NCI-H2227 (cell line): ENCODE results near the gene PTGIS.
A peak's percentile ranks its signal among the peaks of the same experiment; 100 is the strongest.

Experiments used
- DNase-seq: peaks from one replicate; lab custom pipeline; 2025; ENCODE audit not compliant: unreplicated experiment; lab: John Stamatoyannopoulos, UW

Gene PTGIS

DNA sequence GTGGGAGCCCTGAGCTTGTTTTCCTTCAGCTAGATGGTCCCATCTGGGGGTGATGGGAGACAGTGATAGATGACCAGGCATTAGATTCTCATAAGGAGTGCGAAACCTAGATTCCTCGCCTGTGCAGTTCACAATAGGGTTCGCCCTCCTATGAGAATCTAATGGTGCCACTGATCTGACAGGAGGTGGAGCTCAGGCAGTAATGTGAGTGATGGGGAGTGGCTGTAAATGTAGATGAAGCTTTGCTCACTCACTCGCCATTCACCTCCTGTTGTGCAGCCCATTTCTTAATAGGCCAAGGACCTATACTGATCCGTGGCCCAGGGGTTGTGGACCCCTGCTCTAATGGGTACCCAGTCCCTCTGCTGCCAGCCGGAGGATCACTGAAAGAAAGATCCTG, 64.8 kb downstream of the PTGIS start:
- DNase-seq: peak; percentile 18

GRCh38 chr20:49501917-49502316, 66.0 kb downstream of the PTGIS start:
- DNase-seq: peak; percentile 33

- no peak for DNase-seq
These were observed 70.6 kb downstream of the PTGIS start for GRCh38 chr20:49497398-49497669.

DNA sequence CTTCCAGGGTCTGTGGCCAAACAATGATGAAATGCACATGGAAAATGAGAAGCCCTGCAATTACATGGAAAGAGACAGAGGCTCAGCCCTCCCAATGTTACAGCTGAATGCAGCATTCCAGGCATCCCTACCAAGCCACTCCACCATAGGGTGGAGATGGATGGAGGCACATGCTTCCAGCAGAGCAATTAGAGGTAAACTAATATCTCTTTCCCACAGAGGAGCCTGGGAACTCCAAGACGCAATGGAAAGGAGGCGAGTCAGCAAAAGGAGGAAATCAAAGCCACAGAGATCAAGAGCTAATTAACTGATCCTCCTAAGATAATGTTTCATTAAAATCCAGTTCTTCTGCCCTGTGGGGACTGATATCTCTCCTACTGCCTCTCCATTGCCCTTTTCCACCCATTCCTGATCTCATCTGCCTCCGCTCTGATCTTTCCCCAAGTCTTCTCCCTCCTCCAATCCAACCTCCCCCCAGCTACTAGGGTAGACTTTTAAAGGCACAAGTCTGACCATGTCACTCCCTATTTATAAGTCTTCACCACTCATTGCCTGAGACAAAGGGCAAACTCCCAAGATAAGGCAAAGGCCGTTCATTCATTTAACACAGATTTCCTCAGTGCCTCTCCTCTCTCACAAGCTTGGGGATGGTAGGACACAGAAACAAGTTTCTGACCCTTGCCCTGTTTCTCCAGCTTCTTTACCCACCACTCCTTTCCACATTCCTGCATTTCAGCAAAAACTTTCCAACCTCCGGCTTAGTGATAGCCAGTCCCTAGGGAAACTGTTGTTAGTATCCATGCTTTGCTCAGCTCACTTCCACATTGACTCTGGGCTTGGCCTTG, 71.2 kb downstream of the PTGIS start:
- no peak for DNase-seq

DNA sequence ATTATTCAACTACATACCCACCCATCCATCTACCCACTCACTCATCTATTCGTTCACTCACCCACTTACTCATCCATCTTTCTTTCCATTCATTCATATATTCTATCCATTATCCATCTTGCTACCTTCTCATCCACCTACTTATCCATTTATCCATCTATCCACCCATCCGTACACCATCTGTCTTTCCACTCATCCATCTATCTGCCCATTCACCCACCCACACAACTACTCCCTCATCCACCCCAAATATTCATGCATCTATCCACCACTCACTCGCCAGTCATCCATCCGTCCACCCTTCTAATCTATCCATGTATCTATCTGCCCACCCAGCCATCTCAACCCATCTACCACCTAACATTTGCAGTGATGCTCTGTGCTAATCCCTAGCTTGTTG, 71.9 kb downstream of the PTGIS start:
- no peak for DNase-seq

- no peak for DNase-seq
These were observed 77.2 kb downstream of the PTGIS start for GRCh38 chr20:49490689-49491088.

DNA sequence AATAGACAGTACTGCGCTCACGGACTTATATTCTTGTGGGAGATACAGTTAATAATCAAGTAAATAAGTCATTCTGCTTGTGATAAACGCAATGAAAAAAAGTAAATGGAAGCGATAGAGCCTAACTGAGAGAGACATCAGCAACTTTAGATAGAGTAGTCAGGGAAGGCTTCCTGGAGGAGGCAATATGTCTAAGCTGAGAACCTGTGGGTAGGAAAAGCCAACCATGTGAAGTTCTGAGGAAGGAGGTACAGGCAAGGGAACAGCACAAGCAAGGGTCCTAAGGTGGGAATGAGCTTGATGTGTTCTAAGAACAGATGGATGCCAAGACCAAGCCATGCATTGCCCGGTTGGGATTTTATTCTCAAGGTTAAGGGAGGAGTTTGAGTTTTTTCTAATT, 78.2 kb downstream of the PTGIS start:
- DNase-seq: no peak

DNA sequence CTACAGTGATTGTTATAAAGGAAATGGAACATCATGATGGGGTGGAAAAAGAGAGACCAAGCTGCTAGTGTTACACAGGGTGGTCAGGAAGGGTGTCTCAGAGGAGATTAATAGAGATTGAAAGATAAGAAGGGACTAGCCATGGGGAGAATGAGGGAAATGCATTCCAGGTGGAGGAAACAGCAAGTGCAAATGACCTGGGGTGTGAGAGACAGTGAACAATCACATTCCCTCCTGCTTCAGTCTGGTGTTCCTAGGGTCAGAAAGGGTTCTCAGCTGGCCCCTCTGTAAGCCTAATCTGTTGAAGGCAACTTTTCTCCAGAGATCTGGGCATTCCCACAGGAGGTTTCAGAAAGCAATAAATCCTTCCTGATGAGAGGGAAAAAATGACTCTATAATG, 81.9 kb downstream of the PTGIS start:
- DNase-seq: no peak

DNA sequence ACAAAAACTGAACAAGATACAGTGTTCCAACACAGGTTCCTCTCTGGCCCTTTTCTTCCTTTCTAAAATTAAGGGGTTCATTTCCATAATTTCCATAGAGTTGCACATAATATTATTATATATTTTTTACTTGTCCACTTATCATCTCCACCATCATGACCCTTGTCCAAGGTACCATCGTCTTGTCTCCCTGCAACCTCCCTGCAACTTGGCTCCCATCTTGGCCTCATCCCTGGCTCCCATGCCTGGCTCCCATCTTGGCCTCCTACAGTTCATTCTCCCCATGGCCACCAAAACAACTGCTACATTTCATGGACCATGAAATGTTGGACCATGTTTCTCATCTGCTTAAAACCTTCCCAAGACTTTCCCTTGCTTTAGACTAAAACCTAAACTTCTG, 82.4 kb downstream of the PTGIS start:
- DNase-seq: no peak

DNA sequence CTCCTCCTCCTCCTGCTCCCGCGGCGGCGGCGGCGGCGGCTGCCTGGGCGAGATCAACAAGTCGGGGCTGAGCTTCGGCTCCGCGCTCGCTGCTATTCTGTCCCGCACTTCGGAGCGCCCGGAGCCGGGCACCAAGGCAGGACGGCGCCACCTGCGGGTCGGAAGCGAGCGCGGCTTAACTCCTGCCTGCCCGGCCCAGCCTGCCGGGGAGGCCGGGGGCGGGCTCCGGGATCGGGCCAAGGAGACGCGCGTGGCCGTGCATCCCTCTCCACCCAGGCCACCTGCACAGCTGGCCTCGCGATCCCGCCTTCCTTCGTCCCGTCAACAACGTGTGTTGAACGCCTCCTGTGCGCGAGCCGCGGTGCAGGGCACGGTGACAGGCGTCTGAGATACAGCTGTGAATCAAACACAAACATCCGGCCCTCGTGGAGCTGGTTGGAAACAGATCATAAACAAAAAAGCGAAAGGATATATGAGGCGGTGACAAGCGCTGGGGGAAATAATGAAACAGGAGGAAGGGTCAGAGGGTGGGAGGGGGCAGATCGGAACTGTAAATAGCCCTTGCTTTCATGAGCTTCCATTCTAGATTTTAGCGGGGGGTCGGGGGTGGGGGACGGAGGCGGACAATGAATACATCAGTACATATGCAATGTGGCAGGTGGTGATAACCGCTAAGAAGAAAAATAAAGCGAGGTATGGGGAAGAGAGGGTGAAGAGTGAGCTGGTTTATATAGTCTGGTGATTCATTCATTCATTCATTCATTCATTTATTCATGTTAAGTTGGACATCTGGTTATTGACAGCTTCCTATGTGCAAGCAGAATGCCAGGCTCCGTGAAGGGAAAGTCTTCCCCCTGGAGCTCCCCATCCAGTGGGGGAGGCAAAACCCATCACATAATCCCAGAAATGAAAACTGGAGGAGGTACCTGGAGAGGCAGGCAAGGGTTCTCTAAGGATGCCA, 83.5 kb downstream of the PTGIS start:
- DNase-seq: peak; percentile 90

- DNase-seq: peak; percentile 57
These were observed 84.2 kb downstream of the PTGIS start for GRCh38 chr20:49483696-49484123.

DNA sequence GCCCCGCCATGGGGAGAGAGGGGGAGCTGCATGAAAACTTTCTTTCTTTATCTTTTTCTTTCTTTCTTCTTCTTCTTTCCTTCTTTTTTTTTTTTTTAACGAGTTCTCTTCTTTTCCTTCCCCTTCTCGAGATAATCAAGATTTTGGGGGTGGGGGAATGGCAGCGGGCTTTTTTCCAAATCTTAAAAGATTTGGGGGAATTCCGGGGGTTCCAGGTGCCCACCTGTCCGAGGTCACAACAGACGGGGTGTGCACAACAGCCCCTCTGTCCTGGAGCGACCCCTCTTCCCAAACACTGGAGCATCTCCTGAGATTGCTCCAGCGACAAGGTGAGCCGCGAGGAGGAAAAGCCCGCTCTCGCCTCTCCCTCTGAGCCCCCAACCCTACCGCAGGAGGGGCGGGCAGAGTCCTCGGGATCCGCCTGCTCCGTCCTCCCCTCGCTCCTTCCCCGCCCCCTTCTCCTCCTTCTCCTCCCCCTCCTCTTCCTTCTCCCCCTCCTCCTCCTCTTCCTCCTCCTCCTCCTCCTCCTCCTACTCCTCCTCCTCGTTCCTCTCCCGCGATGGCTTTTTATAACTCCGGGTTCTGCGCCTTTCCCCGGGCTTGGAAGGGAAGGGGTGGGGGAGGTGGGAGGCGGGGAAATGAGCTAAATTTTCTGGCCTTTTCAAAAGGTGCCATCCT, 84.8 kb downstream of the PTGIS start:
- DNase-seq: peak; percentile 57

DNA sequence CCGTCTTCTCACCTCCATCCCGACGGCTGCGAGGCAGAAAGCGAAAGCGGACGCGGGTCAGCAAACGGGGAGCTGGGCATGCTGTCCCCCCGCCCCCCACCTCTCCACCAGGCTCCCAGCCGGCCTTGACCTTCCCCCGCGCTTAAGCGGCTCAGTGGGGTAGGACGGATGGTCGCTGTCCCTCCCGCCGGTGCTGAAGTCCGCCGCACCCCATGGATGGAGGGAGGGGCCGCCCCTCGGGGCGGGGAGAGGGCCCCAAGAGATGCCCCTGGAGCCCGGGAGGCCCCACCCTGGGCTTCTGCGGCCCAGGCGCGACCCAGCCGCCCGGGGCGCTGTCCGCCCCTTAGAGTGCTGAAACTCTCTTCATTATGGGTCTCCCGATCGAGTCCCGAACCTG, 85.3 kb downstream of the PTGIS start, which contains the start of gene KCNB1:
TSS of gene KCNB1 (minus strand) at position 48 of the 397 bp plus-strand sequence. CDS start 188 bp downstream, outside the sequence.
- no peak for DNase-seq

- no peak for DNase-seq
These were observed 85.8 kb downstream of the PTGIS start for GRCh38 chr20:49482173-49482572.

DNA sequence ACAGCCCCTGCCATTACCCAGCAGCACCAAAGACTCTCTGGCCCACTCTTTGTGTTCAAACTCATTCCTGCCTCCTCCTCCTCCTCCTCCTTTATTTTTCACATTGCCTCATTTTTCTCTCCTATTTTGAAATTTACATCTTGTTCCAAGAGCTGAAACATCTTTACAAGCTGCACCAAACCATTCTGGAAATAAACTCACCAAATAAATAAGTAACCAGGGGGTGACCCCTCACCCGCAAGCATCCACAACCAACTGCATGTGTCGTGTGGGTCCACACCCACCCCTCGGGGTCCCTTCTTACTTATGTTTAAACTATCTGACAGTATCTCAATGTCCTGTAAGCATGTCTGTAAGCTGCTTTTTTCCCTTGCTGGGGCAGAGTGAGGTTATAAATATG, 86.8 kb downstream of the PTGIS start:
- no peak for DNase-seq

DNA sequence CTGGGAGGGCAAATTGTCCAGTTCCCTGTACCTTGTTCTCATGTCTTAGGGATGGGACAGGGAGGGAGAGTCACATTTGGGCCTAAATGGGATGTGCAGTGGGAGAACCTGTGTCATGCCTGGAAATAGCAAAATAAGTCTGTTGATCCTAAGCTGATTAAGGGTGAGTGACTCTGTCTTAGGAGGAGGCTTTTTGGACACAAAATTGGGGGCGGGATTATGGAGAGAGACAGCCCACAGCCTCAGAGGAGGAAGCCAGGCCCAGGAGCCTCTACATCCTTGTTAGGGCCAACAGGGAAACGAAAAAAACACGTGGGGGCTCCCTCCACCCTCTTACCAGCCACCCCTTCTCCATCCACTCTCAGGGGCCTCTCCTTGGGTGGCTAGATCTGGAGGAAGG, 87.7 kb downstream of the PTGIS start:
- no peak for DNase-seq

GRCh38 chr20:49479785-49480184, 88.2 kb downstream of the PTGIS start:
- peak; percentile 53 for DNase-seq

- no peak for DNase-seq
These were observed 88.9 kb downstream of the PTGIS start for GRCh38 chr20:49478754-49479689.

DNA sequence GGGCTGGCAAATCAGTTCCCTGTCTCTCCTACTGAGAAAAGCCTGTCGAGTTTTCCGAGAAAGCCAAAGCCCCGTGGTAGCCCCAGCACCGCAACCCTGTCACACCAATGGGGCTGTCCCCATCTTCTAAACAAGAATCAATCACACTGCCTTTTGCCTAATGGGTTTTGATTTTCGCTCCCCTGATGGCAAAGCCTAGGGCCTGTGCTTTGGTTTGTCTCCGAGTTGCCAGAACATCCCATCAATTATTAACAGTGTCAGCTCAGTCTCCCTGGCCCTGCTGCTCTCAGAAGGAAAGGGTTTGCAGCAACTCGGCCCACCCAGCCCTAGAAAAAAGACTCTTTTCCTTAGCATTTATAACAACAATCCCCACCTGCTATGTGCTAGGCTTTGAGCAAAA, 89.7 kb downstream of the PTGIS start:
- DNase-seq: no peak

DNA sequence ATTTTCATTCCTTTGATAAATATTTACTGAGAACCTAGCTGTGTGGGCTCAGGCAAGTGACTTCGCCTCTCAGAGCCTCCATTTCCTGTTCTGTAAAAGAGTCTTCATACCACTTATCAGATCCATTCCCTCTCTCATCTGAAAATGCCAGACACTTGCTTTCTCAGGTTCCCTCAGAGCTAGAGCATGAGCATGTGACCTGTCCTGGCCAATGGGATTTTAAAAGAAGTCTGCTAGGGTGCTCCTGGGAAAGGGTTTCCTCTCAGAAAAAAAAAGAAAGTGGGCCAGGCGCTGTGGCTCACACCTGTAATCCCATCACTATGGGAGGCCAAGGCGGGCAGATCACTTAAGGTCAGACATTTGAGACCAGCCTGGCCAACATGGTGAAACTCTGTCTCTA, 90.7 kb downstream of the PTGIS start:
- DNase-seq: no peak

DNA sequence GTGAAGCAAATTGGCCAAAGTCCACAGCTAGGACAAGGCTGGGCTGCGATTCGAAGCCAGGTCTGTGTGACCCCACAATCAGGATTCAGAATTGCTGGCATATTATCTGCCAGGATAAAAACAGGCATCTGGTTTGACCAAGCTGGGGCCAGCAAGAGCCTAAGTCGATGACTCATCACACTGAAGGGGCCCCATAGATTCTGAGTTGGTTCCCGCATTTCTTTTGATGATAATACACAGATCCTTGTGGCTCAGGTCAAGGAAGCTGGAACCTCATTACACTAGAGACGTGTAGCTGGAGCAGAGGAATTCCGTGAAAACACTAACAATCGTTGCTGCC, 92.0 kb downstream of the PTGIS start:
- no peak for DNase-seq
